Right lobe of liver (tissue), 4 donors: ENCODE measurements around the gene TNFRSF25.

Experiments used
- CTCF ChIP-seq, 4 donors: fragments of 200-600 bp in 3 of 4; fragments of 450-650 bp in 1 of 4; IDR thresholded peaks; one replicate each; pipeline versions ENCODE4 v1.5.1 to v1.8.0; 2016 to 2022; ENCODE audit warnings: antibody characterized with exemption in 4 of 4, mild to moderate bottlenecking in 2 of 4
- POLR2A ChIP-seq: fragments of 450-650 bp; IDR thresholded peaks from one replicate; pipeline ENCODE4 v1.6.1; 2017; ENCODE audit warnings: antibody characterized with exemption, mild to moderate bottlenecking
- donor health status: DM: no; HTN: no; CAD: no.
- donor health status: DM: no; HTN: no; CAD: no.
- donor health status: DM: no; HTN: yes; CAD: no.

- TF ChIP-seq CTCF (IDR thresholded peaks at IDR 0.05) (no peak), POLR2A (no peak)
Measured at GRCh38 chr1:6461538-6462411, 4.2 kb downstream of the TNFRSF25 start.
